GM21786 (cell line): ENCODE measurements around the gene IL1R2.

Experiments
- ATAC-seq: cut with Tn5 transposase; IDR thresholded peaks from one replicate; pipeline ENCODE4 v1.9.1; 2021; ENCODE audit not compliant: unreplicated experiment

The IL1R2 gene, protein sequence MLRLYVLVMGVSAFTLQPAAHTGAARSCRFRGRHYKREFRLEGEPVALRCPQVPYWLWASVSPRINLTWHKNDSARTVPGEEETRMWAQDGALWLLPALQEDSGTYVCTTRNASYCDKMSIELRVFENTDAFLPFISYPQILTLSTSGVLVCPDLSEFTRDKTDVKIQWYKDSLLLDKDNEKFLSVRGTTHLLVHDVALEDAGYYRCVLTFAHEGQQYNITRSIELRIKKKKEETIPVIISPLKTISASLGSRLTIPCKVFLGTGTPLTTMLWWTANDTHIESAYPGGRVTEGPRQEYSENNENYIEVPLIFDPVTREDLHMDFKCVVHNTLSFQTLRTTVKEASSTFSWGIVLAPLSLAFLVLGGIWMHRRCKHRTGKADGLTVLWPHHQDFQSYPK

DNA sequence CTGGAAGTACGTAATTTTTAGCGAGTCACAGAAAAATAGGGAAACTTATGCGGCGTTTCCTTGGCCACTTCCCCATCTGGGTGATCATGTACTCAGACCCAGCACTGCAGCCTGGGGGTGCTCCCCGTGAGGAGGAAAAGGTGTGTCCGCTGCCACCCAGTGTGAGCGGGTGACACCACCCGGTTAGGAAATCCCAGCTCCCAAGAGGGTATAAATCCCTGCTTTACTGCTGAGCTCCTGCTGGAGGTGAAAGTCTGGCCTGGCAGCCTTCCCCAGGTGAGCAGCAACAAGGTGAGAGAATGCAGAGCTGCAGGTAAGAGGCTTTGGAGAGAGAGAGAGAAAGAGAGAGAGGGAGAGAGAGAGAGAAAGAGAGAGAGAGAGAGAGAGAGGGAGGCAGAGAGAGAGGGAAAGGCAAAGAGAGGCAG lies at the start of gene IL1R2:
TSS of gene IL1R2 (plus strand) at position 240 of the 425 bp plus-strand sequence. CDS start 16,616 bp downstream, outside the sequence.
- ATAC-seq = no peak

DNA sequence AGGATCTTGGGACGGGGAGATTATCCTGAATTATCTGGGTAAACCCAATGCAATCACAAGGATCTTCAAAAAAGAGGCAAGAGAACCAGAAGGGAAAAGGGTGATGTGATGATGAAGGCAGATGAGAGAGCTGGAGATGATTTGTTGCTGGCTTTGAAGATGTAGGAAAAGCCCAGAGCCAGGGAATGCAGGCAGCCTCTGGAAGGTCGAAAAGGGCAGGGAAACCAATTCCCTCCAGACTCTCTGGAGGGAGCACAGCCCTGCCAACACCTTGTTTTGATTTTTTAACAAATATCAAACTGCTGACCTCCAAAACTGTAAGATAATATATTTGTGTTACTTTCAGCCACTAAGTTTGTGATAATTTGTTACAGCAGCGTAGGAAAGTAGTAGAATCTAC lies 48.9 kb upstream of the IL1R2 start:
- no peak for ATAC-seq

DNA sequence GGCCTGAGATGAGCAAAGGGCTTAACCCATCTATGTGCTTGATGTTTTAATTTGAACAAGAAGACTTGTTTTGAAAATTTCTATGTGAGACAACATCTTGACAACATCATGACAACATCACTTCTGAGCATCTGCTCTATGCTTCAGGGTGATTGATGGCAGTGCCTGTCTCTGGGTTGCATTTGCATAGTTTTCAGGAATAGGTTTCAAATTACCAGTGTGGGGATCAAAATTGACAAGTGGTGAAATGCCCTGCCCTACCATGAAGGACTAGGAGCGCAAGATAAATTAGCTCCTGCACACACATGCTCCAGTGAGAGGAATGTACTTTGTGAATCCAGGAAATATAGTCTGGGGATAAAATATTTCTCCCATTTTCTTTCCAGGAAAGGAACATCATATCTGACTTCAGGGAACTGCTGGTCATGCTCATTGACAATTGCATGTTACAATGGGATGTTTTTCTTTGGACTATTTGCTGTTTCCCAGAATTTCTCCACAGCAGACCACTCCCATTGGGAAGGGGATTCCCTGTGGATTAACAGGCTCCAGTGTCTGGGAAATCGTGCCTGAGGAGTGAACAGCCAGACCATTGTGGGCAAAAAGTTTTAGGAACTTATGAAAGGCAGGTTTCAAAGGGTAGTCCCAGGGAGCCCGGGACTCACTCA lies 45.3 kb upstream of the IL1R2 start:
- no peak for ATAC-seq

DNA sequence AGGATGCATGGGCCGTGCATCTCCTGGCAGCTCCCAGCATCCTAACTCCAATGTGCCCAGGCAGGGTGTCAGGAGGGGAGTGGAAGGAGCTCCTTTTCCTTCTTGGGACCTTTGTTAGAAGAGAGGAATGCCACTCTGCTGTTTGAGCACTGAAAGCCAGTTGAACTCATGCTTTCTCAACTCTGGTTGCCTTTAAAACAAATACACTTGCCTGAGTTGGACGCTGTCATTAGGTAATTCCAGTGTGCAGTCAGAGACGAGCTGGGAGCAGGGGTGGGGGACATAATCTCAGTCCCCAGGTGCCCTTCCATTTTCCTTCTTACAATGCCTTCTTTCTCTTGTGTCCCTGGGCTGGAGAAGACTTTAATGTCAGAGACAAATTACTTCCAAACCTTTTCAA lies 44.4 kb upstream of the IL1R2 start:
- no peak for ATAC-seq

DNA sequence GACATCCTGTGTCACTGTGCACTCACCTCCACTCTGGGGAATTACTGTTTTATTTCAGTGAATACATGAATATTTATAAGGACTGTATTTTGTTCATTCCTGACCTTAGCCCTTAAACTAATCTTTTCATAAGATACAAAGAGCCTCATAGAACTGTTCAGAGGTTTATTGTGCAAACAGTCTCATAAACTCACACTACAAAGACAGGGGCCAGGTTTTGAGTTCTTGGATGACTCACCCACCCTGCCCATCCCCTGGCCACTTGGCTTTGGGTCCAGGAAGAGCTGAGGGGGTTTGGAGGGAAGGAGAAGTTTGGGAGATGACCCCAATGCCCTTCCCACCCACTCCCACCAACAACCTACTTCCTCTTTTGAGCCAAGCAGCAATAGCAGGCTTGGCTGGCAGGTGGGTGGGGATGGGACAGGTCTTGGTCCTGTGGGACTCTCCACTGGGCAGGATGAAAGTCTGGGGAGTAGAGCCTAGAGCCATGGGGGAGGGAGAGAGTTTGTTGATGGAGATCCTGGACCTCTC lies 43.1 kb upstream of the IL1R2 start:
- no peak for ATAC-seq

DNA sequence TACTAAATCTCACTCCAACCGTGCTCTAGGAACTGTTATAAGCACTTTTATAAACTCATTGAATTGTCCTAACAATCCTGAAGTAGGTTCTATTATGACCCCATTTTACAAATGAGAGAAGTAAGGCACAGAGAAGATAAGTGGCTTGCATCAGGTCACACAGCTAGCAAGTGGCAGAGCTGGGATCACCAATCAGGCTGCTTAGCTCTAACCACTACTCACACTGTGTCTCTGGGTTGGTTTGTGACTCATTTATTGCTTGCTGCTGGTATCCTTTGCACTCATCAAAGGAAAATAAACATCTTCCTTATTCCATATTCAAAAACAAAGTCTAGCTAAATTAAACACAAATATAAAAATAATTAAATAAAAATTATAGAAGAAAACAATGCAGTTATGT lies 42.5 kb upstream of the IL1R2 start:
- no peak for ATAC-seq

DNA sequence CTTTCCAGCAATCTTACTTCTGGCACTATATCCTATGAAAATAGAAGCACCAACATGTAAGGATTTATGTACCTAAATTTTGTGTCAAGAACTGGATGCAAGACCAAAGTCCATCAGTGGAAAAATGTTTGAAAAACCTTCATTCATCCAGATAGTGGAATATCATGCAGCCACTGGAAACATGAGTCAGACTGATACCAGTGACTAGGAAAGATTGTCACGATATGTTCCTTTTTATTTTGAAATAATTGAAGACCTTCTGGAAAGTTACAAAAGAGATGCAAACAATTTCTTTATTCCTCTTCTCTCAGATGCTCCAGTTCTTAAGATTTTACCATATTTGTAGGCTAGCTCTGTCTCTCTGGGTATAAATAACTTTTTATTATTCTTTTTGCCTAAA lies 40.5 kb upstream of the IL1R2 start:
- ATAC-seq = no peak

DNA sequence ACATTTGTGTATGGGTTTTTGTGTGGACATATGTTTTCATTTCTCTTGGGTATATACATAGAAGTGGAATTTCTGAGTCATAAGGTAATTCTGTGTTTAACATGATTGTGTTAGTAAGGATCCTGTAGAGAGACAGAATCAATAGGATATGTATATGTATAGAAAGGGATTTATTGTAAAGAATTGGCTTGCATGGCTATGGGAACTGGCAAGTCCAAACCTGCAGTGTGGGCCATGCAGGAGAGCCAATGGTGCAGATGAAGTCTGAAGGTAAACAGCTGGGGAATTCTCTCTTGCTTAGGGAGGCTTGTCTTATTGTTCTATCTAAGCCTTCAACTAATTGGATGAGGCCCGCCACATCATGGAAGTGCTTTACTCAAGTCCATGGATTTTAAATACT lies 39.2 kb upstream of the IL1R2 start:
- no peak for ATAC-seq

DNA sequence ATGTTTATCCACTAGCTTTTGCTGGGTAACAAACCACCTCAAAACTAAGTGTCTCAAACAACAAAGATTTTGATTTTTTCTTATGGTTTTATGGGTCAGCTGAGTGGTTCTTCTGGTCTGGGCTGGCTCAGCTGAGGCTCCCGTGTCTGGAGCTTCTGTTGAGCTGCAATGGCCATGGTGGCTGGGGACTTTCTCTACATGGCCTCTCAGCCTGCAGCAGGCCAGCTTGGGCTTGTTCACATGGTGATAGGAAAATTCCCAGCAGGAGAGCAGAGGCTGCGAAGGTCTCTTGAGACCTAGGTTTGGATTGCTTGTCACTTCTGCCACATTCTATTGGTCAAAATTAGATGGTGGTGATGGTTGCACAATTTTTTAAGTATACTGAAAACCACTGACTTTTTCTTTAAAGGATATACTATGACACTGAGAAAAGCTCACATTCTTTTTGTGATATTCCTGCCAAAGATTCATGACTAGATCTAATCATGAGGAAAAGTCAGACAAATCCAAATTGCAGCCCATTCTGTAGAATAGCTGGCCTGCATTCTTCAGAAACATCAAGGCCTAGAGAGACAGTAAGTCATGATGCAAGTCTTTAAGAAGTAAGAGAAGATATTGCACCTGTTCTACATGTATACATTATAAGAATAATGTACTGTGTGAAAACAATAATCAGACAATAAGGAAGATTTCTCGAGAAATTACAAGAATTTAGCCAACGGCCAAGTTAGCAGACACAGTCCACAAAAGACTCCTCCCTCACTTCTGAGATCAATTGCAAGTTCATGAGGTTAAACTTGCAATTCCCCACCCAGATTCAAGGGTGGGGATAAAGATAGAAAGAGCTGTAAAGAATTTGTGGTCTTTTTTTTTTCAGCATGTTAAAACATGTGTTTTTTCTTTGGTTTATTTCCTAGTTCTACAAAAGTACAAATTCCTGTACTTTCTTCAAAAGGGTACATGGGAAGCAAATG lies 35.0 kb upstream of the IL1R2 start:
- ATAC-seq = no peak

DNA sequence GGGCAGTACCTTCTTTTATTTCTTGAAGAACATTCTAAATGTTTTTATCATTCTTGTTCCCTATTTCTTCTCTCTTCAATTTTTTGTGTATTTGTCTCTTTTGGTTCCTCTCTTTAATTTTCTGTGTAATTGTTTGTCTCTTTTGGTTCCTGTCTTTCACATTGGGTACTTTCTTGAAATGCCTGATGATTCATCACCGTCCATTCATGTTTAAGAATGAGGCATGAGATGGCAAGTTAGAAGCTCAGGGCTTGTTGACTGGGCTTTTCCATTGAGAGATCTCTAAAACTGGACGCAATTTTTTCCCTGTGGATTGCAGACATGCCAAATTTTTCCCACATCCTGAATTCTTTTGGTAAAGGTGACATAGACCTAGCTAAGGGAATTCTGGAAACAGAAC lies 33.7 kb upstream of the IL1R2 start:
- ATAC-seq = no peak

DNA sequence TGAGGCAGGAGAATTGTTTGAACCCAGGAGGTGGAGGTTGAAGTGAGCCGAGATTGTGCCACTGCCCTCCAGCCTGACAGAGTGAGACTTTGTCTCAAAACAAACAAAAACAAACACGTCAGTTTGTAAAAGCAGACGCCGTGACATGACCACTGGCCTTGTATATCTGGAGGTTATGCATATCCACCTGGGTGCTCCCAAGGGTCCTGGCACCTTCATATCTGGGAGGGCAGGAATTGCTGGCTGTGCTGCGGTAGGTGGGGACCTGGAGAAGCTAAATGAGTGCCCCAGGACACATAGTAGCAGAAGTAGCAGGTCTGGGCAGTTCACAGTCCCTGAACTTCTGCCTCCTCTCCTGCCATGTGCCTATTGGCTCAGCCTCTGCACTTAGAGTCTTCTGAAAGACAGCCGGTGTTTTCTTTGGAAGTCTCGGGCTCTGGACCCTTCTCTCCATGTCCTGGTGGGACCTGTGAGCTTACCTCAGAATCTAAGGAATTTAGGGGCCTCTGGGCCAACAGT lies 30.9 kb upstream of the IL1R2 start:
- no peak for ATAC-seq

DNA sequence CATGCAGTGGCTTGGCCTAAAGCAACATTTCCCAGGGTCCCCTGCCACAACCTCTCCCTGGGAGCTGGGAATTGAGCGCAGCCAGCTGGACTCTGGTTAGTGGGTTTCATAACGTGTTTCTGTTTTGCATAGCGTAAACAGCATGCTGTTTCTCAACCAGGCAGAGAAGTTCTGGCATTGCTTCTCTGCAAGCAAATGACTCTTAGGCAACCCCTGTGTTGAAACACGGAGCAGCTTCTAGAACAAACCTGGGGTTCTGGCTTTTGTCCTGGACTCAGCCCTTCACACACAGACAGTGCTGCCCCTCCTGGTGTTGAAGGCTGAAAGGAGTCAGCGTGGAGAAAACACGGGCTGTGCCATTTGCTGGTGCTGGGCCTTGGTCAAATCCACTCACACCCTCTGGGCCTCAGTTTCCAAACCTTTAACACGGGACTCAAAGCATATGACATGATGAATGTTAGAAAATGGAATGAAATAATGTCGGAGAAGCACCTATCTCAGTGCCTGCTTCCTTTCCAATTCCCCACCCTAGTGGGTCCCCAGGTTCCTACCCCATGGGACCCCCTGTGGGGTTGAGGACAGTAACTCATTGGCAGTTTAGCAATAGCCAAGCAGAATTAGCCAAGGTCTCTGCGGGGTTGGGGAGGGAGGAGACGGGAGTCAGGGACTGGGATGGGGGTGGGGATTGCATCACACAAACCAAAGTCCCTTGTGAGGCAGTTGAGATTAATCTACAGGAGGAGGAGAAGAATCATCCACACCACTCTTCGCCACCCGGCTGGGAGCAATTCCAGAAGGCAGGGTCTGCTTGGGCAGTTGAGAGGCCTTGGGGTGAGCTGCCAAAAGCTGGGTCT lies 30.2 kb upstream of the IL1R2 start:
- no peak for ATAC-seq

DNA sequence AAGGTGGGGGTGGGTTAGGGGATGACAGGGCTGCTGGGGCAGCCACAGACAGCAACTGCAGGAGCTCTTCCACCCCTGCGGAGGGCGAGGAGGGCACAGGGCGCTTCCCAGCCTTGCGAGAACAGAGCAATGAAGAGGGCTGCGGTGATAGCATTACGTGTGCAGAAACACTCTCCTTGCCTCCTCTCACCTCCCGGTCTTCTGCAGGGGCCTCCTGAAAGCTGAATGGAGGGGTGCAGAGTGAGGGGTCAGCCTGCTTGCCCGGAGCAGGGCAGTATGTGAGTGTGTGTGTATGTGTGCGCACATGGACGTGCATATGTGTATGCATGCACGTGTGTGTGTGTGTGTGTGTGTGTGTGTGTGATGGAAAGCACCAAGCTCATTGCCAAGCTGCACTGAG lies 29.5 kb upstream of the IL1R2 start:
- ATAC-seq = no peak

DNA sequence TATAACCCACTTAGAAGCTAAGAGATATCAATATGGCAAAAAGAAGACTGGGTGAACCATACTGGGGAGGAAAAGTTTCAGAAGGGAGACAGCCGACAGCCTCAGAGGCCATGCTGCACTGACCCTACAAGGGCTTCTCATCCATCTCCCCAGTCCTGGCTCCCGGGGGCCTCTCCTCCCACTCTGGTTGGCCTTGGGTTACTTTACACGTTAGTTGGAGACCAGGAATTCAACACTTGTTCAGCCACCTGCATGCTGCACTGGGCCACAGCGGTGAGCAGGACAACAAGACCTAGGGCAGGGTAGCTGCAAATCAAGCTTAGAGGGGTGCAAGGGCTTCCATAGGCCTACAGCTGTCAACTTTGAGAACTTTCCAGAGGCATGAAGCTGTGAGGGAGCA lies 28.6 kb upstream of the IL1R2 start:
- no peak for ATAC-seq

DNA sequence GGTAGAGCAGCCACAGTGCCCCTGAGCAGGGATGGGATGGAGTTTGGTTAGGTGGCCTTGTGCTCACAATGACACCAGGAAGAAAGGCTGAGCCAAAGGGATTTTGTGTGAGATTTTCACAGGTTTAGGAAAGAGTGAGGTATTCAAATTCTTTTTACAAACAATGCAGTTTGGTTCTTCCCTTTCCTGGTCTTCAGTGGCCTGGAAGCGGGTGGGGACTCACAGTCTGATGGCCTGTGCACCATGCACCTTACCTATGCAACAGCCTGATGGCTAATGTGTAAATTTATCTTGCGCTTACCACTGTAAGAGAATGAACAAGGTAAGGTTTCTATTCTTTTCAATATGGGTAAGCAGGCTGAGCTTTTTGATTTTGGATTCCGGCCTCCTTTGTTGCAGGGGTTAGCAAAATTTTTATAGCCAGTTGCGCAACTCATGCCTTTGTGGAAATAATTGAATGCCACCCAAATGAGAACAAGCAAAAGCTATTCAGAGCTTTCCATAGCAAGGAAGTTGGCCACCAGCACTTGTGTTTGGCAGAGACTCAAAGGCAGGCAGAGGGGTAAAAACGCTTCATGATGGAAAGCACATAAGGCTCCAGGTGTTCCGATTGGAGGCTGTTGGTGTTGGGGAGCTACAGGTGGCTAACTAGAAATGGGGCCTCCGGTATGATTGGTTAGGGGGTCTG lies 23.8 kb upstream of the IL1R2 start:
- no peak for ATAC-seq

DNA sequence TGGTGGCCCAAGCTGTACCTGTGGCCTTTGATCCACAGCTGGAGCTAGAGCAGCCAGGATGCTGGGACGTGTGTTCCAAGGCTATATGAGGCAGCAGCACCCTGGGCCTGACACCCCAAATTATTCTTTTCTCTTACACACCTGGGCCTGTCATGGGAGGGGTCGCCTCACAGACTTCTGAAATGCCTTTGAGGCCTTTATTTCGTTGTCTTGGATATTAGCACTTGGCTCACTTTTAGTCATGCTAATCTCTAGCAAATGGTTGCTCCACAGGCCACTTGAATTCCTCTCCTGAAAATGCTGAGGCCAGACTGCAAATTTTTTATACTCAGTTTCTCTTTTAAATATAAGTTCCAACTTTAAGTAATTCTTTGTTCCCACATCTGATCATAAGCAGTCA lies 22.0 kb upstream of the IL1R2 start:
- ATAC-seq = no peak

DNA sequence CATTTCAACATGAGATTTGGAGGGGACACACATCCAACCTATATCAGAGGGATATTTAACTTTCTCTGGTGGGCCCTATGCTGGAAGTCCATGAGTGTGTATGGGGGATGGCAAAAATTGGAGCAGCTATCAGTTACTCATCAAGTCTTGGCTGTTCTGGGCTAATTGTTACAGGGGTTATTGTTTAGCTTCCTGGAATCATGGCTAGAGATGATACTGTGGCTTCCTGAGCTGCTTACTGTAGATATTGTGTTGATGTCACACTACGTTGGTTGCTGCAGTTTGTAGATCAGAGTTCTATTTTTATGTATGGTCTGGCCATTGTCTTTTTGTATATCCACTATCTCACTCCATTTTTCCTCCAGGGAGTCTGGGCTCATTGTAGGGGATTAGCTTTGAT lies 20.9 kb upstream of the IL1R2 start:
- ATAC-seq = no peak

DNA sequence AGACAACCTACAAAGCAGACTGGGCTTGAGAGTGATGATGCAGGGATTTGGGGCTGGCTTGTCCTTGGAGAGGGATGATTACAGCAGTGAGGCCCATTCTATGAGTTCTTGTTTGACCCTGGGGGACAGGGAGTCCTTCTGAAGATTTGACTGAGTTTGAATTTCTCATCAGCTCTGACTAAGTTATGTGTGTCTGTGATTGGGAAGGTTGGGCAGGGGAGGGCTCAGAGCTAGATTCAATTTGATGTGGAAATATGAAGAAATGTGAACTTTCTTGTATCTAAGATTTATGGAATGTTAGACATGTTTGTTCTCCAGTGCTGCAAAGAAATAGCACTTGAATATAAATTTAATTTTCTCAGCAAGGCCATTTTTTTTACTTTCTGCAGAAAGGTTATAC lies 19.9 kb upstream of the IL1R2 start:
- ATAC-seq = no peak

DNA sequence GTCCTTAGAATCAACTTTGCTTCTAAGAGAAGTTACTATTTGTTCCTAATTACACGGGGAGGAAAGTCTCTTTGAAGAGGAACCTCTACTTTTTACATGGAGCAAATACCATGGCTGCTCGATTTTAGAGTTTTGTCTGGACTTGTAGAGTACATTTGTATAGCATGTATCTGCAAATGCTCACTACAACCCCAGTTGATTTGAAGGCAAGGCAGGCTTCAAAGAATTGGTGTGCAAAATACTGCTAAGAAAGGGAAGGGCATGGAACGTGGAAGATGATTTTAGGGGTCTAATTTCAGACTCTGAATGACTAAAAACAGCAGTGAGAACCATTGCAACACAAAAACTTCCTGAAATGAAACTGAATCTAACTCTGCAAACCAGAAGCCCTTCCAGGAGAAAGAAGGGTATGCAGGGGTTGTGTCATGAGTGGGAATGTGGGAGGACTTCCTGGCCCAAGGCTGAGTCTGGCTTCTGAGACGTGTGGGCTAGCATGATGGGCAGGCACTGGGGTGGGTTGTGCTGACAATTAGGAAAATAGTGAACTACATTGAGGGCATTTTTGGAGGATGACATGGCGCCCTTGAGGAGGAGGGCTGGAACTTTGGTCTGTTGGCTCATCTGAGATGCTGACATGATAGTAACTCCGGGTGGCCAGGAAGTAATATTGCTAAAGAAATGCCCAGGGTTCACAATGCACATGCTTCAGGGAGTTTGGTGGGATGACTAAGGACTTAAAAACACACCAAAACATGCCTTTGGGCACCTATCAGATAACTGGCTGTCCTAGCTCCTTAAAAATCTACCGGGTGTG lies 18.9 kb upstream of the IL1R2 start:
- ATAC-seq = no peak
